HG03520 (cell line): ENCODE data around the gene TREH.

Experiments used
- ATAC-seq: cut with Tn5 transposase; IDR thresholded peaks from one replicate; pipeline ENCODE4 v1.9.1; 2021; ENCODE audit warnings: mild to moderate bottlenecking, moderate library complexity; ENCODE audit not compliant: unreplicated experiment

TREH gene

GRCh38 chr11:118632577-118633318, 46.7 kb downstream of the TREH start:
- ATAC-seq: no peak

DNA sequence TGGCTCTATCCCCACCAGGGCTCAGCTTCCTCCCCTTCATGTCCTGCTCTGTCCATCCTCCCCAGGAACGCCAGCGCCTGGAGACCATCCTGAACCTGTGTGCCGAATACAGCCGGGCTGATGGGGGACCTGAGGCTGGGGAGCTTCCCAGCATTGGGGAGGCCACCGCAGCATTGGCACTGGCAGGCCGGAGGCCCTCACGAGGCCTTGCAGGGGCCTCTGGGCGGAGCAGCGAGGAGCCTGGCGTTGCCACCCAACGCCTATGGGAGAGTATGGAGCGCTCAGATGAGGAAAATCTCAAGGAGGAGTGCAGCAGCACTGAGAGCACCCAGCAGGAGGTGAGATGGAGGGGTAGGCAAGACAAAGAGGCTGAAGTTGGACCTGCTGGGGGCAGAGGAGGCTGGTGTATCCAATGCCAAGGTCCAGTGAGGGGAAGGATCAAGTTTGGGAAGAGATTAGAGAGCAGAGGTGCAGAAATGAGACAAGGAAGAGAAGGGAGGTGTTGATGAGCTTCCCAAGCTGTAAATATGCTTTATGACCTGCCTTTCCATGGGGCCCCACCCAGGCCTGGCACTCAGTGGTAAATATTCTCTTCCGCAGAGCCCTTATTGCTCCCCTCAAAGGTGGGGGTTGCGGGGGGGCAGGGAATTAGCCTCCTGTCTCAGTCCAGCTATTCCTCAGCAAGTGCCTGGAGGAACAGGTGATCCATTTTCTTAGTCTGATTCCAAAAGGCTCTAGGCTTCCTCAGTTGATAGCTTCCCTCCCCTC, 48.1 kb downstream of the TREH start:
- no peak for ATAC-seq

GRCh38 chr11:118629761-118630661, 49.4 kb downstream of the TREH start:
- no peak for ATAC-seq

DNA sequence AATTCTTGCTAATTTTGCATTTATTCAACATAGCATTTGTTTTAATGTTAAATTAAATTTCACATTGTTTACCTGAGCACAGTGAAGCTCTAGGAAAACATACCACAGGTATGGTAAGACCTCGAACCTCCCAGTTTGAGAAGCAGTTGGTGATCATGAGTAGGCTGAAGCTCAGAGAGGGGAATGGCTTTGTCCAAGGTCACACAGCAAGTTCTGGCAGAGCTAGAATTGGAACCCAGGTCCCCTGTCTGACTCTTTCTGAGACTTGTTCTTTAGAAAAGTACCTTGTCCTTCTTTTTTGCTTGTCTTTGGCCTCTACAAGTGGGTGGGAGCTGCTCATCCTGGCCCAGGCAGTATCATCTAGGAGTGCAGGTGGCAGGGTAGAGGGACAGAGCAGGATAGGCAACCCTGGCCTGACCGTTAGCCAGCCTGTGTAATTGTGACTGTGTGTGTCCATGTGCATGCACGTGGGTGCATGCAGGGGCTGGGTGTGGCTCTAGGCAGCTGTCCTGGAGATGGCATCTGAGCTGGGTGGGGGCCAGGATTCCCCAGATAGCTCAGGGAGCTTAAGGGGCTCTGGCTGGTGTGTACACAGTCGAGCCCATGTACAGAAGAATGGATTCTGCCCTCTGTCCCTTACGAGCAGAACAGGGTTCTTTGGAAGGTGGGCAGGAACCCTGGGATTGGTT, 50.4 kb downstream of the TREH start:
- ATAC-seq: no peak

DNA sequence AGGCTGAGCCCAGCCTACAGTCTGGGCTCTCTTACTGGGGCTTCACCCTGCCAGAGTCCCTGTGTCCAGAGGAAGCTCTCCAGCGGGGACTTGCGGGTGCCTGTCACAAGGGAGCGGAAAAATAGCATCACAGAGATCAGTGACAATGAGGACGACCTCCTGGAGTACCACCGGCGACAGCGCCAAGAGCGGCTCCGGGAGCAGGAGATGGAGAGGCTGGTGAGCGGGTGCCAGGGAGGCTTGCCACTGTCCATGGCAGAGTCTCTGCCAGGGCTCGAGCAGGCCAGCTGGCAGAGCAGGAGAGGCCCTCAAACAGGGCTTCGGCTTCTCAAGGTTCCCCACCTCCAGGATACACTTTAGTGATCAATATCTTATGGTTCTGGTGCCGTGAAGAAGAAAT, 51.0 kb downstream of the TREH start:
- no peak for ATAC-seq

- ATAC-seq: no peak
Measured at GRCh38 chr11:118628031-118628430, 51.4 kb downstream of the TREH start.

DNA sequence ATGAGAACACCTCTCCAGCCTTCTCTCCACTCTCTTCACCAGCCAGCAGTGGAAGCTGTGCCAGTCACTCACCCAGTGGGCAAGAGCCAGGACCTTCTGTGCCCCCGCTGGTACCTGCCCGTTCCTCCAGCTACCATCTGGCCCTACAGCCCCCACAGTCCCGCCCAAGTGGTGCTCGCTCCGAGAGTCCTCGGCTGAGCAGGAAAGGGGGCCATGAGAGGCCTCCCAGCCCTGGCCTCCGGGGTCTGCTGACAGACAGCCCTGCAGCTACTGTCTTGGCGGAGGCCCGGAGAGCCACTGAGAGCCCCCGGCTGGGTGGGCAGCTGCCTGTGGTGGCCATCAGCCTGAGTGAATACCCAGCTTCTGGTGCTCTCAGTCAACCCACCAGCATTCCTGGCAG, 51.9 kb downstream of the TREH start:
- ATAC-seq: no peak

DNA sequence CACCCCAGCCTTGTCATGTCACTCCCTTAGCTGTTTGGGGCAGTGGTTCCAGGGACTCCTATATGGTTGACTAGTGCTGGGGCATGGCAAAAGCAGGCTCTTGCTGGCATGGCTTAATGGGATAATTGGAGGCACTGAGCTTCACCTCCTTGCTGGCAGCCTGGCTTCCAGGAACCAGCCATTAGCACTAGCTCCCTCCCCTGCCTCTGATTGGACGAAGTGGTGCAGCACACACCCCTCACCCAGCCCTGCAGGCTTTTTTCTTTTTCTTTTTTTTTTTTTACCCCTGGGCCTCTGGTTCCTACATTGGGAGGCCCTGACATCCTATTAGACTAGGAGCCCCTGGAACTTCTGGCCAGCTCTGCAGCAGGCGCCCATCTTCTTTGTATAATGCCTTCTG, 53.5 kb downstream of the TREH start:
- no peak for ATAC-seq

DNA sequence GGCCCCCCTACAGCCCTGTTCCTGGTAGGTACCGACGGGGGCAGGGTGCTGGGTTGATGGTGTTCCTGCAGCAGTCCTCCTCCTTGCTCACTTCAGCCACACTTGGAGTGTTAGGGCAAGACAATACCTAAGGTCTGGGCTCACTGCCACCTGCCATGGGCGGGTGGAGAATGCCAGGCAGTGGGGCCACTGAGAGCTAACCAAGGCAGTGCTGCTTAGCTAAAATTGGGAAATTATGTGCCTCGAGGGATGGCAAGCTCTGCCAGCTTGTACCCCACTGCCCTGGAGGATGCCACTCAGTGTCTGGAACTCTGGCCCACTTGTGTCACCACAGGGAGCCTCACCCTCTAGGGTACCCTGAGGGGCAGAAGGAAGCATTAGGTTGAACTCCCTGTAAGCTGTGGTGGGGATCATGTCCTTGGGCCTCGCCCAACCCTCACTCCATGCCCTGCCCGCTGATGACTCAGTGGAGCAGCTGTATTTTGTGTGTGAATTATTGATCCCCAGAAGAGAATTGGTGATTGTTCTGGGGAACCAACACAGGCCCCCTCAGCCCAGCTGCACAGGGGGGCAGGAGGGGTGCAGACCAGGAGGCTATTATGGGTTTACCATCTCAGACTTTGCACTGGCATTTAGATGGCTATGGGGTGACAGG, 54.3 kb downstream of the TREH start:
- no peak for ATAC-seq

DNA sequence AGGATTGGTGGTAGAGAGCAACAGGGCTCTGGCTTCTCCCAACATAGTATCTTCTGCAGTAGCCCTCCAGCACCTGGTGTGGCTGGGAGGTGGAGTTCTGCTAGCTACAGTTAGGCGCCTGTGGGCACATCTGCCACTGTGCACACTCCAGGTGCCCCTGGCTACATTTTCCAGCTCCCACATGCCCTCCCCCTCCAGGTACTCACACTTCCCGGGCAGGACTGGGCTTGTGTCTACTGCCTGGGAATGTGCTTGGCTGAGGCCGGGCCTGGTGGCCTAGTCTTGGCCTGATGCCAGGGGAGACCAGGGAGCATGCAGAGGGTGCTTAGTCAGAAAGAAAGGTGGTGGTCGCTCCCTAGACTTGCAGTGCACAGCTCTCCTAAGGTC, 56.2 kb downstream of the TREH start:
- ATAC-seq: no peak

DNA sequence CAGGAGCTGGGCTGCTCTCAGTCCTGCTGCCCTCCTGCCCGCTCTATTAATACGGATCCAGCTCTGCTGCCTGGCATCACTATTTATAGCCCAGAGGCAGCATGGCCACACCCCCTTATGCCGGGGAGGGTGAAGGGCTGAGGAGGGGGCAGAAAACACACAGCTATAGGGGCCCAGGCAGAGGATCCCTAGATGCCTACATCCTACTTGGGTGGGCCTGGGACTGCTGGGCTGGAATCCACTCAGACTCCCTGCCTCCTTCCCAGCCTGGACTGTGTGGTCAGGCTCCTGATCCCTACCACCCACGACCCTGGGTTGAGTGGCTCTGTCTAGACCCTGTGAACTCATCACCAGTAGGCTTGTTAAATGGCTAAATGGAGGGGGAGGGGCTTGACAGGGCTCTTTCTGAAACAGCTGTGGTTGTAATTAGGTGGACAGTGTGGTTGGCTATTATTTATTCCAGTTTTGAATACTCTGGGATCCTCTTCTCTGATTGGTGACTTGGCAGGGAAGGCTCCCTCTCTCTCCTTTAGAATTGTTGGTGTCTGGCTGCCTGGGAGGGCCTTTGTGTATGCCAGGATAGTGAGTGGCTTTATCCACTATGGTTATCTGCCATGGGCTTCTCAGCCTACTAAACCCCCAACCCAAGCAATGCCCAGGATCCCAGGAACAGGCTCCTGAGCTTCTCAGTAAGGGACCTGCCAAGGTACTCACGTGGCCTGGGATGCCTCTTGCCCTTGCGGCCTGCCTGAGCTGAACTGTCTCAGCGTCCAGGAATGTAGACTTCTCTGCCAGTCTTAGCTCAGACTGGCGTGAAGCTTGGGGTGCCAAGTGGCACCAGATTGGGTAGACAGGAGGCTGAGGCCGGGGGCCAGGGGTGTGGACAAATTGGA, 56.8 kb downstream of the TREH start:
- ATAC-seq: no peak

GRCh38 chr11:118621784-118622375, 57.6 kb downstream of the TREH start:
- no peak for ATAC-seq

GRCh38 chr11:118621071-118621783, 58.2 kb downstream of the TREH start:
- ATAC-seq: no peak

DNA sequence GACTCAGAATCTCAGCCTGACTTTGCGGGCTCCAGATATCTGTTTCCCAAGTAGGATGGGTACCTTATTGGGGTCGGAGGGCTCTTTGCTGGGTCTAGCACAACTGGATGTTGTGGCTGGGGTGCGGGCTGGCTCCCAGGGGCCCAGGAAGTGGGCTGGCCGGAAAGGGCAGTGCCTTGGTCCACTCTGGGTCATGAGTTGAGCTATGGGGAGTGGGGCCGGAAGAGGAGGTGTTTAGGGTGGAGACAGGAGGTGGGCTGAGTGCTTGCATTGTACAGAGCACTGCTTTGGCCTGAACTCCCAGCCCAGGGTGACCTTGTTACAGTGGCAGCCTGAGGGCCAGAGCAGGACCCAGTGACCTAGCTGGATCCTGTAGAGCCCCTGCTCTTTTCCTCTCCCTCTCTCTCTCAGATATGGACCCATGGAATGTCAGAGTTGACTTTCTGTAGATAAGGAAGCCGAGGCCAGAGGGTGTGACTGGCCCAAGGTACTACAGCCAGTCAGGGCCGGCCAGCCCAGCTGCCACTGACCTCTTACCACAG, 58.9 kb downstream of the TREH start:
- ATAC-seq: no peak

DNA sequence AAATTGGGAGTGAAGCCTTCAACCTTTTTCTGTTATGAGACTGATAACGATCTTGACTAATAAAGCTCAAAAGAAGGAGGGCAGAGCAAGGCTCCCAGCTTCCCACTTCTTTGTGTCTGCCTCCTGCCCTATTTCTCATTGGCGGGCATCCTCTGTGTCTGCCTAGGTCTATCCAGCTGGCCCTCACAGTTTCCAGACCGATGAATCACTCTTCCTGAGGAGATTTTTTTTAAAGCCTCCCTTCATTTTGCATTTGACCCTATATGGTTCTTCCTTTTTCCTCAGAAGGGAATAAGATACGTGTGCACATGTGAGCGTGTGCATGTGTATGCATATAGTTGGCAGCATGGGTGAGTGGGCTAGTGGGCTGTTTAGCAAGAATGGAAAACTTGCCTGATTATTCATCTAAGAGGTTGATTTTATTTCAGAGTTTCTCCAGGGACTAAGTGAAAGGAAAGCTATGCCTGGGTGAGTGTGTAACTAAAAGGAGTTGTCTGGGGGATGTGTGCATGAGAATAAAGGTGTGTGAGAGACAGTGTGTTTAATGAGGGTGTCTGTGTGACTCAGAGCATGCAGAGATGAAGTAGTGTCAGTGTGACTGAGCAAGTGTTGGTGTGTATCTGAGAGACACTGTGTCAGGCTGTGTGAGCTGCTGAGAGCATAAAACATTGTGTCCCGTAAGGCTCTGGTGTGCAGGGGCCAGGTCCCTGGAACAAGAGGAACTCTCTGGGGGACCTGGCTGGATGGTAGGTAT, 59.8 kb downstream of the TREH start:
- no peak for ATAC-seq

- no peak for ATAC-seq
Measured at GRCh38 chr11:118618991-118619375, 60.5 kb downstream of the TREH start.
